Measurements from ENCODE around the gene SLC35F1.
"Not testable (repeated sequence)": the region's sequence is repeated elsewhere in the genome, so short reads cannot be mapped to it uniquely, and the experiment has no call there.

SLC35F1 gene

DNA sequence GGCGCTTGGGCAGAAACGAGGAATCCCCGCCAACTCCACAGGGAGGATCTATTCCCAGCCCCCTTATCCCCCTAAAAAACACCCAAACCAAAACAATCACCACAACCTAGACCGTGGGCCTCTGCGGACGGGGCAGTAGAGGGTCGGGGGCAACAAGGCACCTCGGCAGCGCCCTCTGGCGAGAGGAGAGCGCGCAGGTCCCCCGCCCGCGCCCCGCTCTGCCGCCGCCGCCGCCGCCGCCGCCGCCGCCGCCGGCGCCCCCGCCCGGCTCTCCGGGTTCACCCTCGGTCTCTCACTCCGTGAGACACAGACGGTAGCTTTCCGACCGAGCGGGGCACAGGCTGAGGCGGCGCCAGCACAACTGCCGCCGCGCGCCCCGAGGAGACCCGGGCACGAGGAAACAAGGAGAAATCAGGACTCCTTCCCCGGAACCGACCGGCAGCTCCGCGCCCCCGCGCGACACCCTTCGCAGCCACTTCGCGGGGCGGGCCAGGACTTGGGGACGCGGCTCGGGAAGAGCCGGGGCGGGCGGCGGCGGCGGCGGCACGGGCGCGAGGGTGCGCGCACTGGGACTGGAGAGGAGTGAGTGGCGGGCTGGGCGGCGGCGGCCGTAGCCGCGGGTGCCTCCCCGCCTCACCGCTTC is at the start of gene SLC35F1:
Gene SLC35F1, plus strand, starts transcription at position 307 of the 643 bp plus-strand sequence.
- DNase-seq = peak; percentile 1

DNA sequence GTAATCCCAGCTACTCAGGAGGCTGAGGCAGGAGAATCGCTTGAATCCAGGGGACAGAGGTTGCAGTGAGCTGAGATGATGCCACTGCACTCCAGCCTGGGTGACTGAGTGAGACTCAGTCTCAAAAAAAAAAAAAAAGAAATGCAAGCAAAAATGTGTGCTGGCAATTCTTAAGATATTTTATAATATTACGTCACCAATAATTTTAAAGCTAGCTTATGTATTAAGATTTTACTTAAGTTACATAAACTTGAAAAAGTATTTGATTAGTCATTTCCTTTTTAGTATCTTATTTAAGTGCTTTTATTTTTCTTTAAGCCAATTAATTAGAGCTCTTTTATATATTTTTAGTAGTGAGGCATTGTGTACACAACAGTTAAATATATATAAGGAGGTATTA is 48.5 kb upstream of the SLC35F1 start:
- not testable (repeated sequence) for DNase-seq

DNA sequence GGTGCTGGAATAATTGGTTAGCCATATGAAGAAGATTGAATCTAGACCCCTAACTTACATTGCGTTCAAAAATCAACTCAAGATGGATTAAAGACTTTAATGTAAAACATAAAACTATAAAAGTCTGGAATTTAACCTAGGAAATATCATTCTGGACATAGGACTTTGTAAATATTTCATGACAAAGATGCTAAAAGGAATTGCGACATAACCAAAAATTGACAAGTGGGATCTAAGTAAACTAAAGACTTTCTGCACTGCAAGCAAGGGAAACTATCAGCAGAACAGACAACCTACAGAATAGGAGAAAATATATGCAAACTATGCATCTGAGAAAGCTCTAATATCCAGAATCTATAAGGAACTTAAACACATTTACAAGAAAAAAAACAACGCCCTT is 45.5 kb upstream of the SLC35F1 start:
- no peak for DNase-seq

GRCh38 chr6:117866561-117866960 is 40.5 kb upstream of the SLC35F1 start:
- DNase-seq = no peak

- DNase-seq = no peak
Measured at GRCh38 chr6:117870486-117871242, 36.4 kb upstream of the SLC35F1 start.

- DNase-seq = no peak
Measured at GRCh38 chr6:117880824-117881223, 26.2 kb upstream of the SLC35F1 start.

GRCh38 chr6:117890172-117890571 is 16.9 kb upstream of the SLC35F1 start:
- DNase-seq = no peak

- no peak for DNase-seq
Measured at GRCh38 chr6:117906507-117906957, 532 bp upstream of the SLC35F1 start.

DNA sequence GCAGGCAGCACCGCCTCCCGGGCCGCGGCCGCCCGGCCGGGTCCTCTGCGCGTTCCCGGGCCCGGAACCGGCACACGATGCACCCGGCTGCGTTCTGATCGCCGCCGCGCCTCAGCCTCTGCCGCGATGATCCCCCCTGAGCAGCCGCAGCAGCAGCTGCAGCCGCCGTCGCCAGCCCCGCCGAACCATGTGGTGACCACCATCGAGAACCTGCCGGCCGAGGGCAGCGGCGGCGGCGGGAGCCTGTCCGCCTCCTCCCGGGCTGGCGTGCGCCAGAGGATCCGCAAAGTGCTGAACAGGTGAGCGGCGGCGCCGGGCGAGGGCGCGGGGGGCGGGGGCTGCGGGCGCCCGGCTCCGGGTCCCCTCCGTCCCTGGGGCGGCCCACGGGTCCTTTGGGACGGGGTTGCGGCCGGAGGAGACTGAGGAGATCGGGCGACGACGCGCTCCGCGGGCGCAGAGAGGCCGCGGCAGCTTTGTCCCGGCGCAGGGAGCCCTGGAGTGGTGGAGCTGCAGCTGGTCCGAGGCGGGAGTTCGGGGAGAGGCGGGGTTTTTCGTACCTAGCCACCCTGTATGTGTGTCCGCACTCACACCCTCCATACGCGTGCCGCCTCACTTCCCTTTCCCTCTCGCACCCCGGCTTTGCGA is 659 bp downstream of the SLC35F1 start:
- no peak for DNase-seq

GRCh38 chr6:117908246-117909068 is 1.4 kb downstream of the SLC35F1 start:
- DNase-seq = no peak

- DNase-seq = no peak
Measured at GRCh38 chr6:117909638-117910037, 2.6 kb downstream of the SLC35F1 start.

GRCh38 chr6:117910549-117910948 is 3.5 kb downstream of the SLC35F1 start:
- no peak for DNase-seq

- DNase-seq = no peak
Measured at GRCh38 chr6:117911150-117911549, 4.1 kb downstream of the SLC35F1 start.

- no peak for DNase-seq
Measured at GRCh38 chr6:117911660-117912059, 4.6 kb downstream of the SLC35F1 start.

- no peak for DNase-seq
Measured at GRCh38 chr6:117915846-117916245, 8.8 kb downstream of the SLC35F1 start.

- DNase-seq = no peak
Measured at GRCh38 chr6:117916483-117916882, 9.4 kb downstream of the SLC35F1 start.

GRCh38 chr6:117917176-117917575 is 10.1 kb downstream of the SLC35F1 start:
- no peak for DNase-seq

DNA sequence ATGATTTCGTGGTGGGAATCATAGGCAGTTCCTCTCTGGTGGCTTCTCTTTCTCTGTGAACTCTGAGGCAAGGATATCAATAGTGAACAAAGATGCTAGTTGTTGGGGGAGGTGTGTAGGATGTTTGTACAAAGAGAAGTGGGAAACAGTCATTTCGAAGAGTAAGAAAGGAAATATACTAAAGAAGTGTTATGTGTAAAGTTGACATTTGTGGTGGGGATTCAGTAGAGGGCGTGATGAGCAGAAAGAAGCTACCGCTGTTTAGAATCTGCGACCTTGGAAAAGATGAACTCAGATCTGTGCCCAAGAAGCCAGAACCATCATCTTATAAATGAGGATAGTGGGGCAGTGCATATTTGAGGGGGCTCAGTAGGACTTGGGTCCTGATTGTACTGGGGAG is 11.4 kb downstream of the SLC35F1 start:
- no peak for DNase-seq

DNA sequence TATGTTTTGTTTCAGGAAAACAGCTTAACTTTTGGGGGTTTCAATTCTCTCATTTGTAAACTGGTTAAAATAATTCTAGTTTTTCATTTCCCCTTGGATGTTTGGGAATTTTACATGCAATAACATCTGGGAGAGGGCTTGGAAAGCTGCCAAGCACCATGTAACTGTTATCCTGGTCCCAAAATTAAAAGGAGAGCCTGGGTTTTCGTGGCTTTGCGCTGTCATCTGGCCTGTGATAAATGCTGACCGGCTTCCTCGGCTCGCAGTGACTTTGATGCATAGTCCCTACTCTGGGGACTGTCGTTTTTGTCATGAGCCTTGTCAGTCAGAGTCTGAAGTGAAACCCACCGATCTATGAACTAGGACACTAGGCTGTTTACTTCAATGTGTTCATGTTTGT is 12.2 kb downstream of the SLC35F1 start:
- no peak for DNase-seq

GRCh38 chr6:117919775-117920729 is 13.0 kb downstream of the SLC35F1 start:
- no peak for DNase-seq

GRCh38 chr6:117924690-117925089 is 17.6 kb downstream of the SLC35F1 start:
- no peak for DNase-seq

DNA sequence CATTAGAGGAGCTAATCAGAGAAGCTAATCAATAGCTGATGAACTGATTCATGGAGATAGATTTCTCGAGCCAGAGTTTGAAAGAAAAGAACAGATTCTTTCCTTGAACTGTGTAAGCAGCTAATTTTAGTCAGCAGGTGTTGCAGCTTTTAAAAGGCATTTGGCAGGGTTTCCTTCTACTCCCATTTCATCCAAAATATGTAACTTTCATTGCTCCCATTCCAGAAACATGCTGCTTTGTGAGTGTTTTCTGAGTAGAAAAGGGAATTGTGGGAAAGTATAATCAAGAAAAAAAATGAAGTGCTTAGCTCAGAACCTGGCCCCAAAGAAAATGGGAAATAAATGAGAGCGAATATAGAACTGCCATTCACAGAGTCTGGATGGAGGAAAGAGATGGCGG is 20.8 kb downstream of the SLC35F1 start:
- DNase-seq = no peak
